HG02798 (cell line): ENCODE results near the gene KSR1.
"Not testable (repeated sequence)": the region's sequence is repeated elsewhere in the genome, so short reads cannot be mapped to it uniquely, and the experiment has no call there.

Experiments used
- ATAC-seq: cut with Tn5 transposase; IDR thresholded peaks from one replicate; pipeline ENCODE4 v1.9.1; 2021; ENCODE audit warnings: mild to moderate bottlenecking; ENCODE audit not compliant: unreplicated experiment, poor library complexity

Gene KSR1

GRCh38 chr17:27425991-27426390 lies 30.3 kb upstream of the KSR1 start:
- no peak for ATAC-seq

GRCh38 chr17:27426471-27426870 lies 29.8 kb upstream of the KSR1 start:
- not testable (repeated sequence) for ATAC-seq

- not testable (repeated sequence) for ATAC-seq
Observed at GRCh38 chr17:27427166-27427862, 28.9 kb upstream of the KSR1 start.

GRCh38 chr17:27428781-27429505 lies 27.3 kb upstream of the KSR1 start:
- ATAC-seq: no peak

- no peak for ATAC-seq
Observed at GRCh38 chr17:27429666-27430382, 26.4 kb upstream of the KSR1 start.

GRCh38 chr17:27430383-27430840 lies 25.8 kb upstream of the KSR1 start:
- no peak for ATAC-seq

- no peak for ATAC-seq
Observed at GRCh38 chr17:27430882-27431491, 25.3 kb upstream of the KSR1 start.

- ATAC-seq: no peak
Observed at GRCh38 chr17:27433521-27433920, 22.7 kb upstream of the KSR1 start.

GRCh38 chr17:27435431-27436070 lies 20.7 kb upstream of the KSR1 start:
- not testable (repeated sequence) for ATAC-seq

GRCh38 chr17:27438348-27438998 lies 17.8 kb upstream of the KSR1 start:
- no peak for ATAC-seq

- no peak for ATAC-seq
Observed at GRCh38 chr17:27439342-27439741, 16.9 kb upstream of the KSR1 start.

GRCh38 chr17:27442702-27443101 lies 13.5 kb upstream of the KSR1 start:
- ATAC-seq: no peak

GRCh38 chr17:27443491-27443890 lies 12.8 kb upstream of the KSR1 start:
- no peak for ATAC-seq

- no peak for ATAC-seq
Observed at GRCh38 chr17:27445971-27446370, 10.3 kb upstream of the KSR1 start.

GRCh38 chr17:27446569-27447301 lies 9.5 kb upstream of the KSR1 start:
- no peak for ATAC-seq

GRCh38 chr17:27448534-27448933 lies 7.7 kb upstream of the KSR1 start:
- not testable (repeated sequence) for ATAC-seq

- no peak for ATAC-seq
Observed at GRCh38 chr17:27449541-27449940, 6.7 kb upstream of the KSR1 start.

- no peak for ATAC-seq
Observed at GRCh38 chr17:27449988-27450387, 6.3 kb upstream of the KSR1 start.

GRCh38 chr17:27450416-27450815 lies 5.8 kb upstream of the KSR1 start:
- ATAC-seq: no peak
